Endothelial cell of umbilical vein (primary cell): ENCODE measurements around the gene NUSAP1. TPM values are rescaled to one million over a fixed set of nuclear protein-coding genes. Genes with fewer than 3 reads are reported as not detected.

Experiments used
- BruUV-seq: library from RNA; stranded (reverse); fragments of 400-500 nt; replicated peaks from 2 replicates; lab custom pipeline; 2021; lab: Mats Ljungman, UMichigan
- CTCF ChIA-PET: fragments of 300-600, 350-600 bp; sonication (Branson Sonifier 250); formaldehyde crosslinking; loops from one replicate; lab custom pipeline; 2021; ENCODE audit warnings: antibody characterized with exemption, inconsistent platforms; lab: Charles Lee
- POLR2A ChIA-PET: fragments of 300-600, 350-600 bp; sonication (Branson Sonifier 250); formaldehyde crosslinking; loops from one replicate; lab custom pipeline; 2021; ENCODE audit warnings: antibody characterized with exemption, inconsistent platforms; lab: Charles Lee
- DNase-seq: peaks from one replicate; pipeline ENCODE4 v3.0.0-alpha.2; 2011; ENCODE audit warnings: low read depth, low spot score
- FAIRE-seq: peaks from 2 replicates; lab custom pipeline; 2011; peaks lifted over from hg19 to GRCh38; lab: Jason Lieb, UNC
- H2AFZ ChIP-seq: 2 replicates; pipeline ENCODE4 v1.6.0; 2012; ENCODE audit warnings: low read depth, low read length, control low read depth, inconsistent platforms
- H3K27ac ChIP-seq: 2 replicates; pipeline ENCODE4 v1.5.1; 2011; ENCODE audit warnings: low read depth, mild to moderate bottlenecking, control low read depth, low read length, moderate library complexity; ENCODE audit not compliant: insufficient read depth
- H3K27me3 ChIP-seq, 2 experiments: 2 replicates each; pipeline versions ENCODE4 v1.6.0 to v1.6.1; 2011; ENCODE audit warnings: low read length in 2 of 2, mixed read lengths in 1 of 2; ENCODE audit not compliant: control insufficient read depth in 2 of 2, insufficient read depth in 2 of 2
- H3K36me3 ChIP-seq, 2 experiments: 2 replicates in 1 of 2; 3 replicates in 1 of 2; pipeline ENCODE4 v1.5.1; 2011; ENCODE audit warnings: low read length in 2 of 2, mild to moderate bottlenecking in 1 of 2, moderate library complexity in 1 of 2; ENCODE audit not compliant: control insufficient read depth in 2 of 2, insufficient read depth in 2 of 2; ENCODE audit errors: extremely low read depth in 1 of 2
- H3K4me1 ChIP-seq: 3 replicates; pipeline ENCODE4 v1.5.1; 2011; ENCODE audit warnings: mild to moderate bottlenecking, low read length; ENCODE audit not compliant: control insufficient read depth, insufficient read depth; ENCODE audit errors: extremely low read depth
- H3K4me2 ChIP-seq: 2 replicates; pipeline ENCODE4 v1.6.1; 2011; ENCODE audit warnings: low read length, control low read depth, mixed read lengths; ENCODE audit not compliant: insufficient read depth
- H3K4me3 ChIP-seq, 3 experiments: fragments of 200-600 bp in 1 of 3; sonication (generic), shearing (Covaris generic) in 1 of 3; replicated peaks in 1 of 3; 2 replicates each; pipeline ENCODE4 v1.5.1; 2011 to 2016; ENCODE audit warnings: control low read depth in 3 of 3, low read length in 3 of 3, mild to moderate bottlenecking in 2 of 3, inconsistent platforms in 1 of 3, low read depth in 1 of 3, moderate library complexity in 1 of 3; ENCODE audit not compliant: insufficient read depth in 1 of 3
- H3K79me2 ChIP-seq: 2 replicates; pipeline ENCODE4 v1.6.0; 2012; ENCODE audit warnings: low read length, inconsistent platforms; ENCODE audit not compliant: control insufficient read depth, insufficient read depth
- H3K9ac ChIP-seq: replicated peaks from 2 replicates; pipeline ENCODE3; 2011; ENCODE audit warnings: low read length, control low read depth; ENCODE audit not compliant: insufficient read depth; ENCODE audit errors: extremely low read depth
- H3K9me1 ChIP-seq: replicated peaks from 3 replicates; pipeline ENCODE4 v1.6.0; 2011; ENCODE audit warnings: mild to moderate bottlenecking, low read length; ENCODE audit not compliant: control insufficient read depth, insufficient read depth; ENCODE audit errors: extremely low read depth
- H3K9me3 ChIP-seq: replicated peaks from 2 replicates; pipeline ENCODE4 v1.5.1; 2012; ENCODE audit warnings: low read length, inconsistent platforms; ENCODE audit not compliant: control insufficient read depth, insufficient read depth
- H4K20me1 ChIP-seq: replicated peaks from 2 replicates; pipeline ENCODE3; 2011; ENCODE audit warnings: mild to moderate bottlenecking, low read length; ENCODE audit not compliant: control insufficient read depth, insufficient read depth; ENCODE audit errors: extremely low read depth
- EZH2 ChIP-seq: IDR thresholded peaks from 2 replicates; pipeline ENCODE4 v1.6.1; 2012; ENCODE audit warnings: borderline replicate concordance, low read depth, mild to moderate bottlenecking, moderate library complexity, low read length, inconsistent platforms; ENCODE audit not compliant: severe bottlenecking
- FOS ChIP-seq: IDR thresholded peaks from 2 replicates; pipeline ENCODE4 v1.6.1; 2011; ENCODE audit warnings: mild to moderate bottlenecking, low read length, moderate library complexity, borderline replicate concordance; ENCODE audit not compliant: insufficient read depth
- GATA2 ChIP-seq: IDR thresholded peaks from 2 replicates; pipeline ENCODE4 v1.7.0; 2011; ENCODE audit warnings: low read depth, mild to moderate bottlenecking, moderate library complexity, mixed read lengths, low read length; ENCODE audit not compliant: insufficient read length, insufficient read depth
- JUN ChIP-seq: IDR thresholded peaks from 2 replicates; pipeline ENCODE4 v1.6.1; 2011; ENCODE audit warnings: borderline replicate concordance, low read depth; ENCODE audit not compliant: insufficient read length, insufficient read depth
- MYC ChIP-seq: IDR thresholded peaks from one replicate; pipeline ENCODE4 v1.6.1; 2011; ENCODE audit warnings: mild to moderate bottlenecking, low read depth, low read length
- POLR2A ChIP-seq: IDR thresholded peaks from 2 replicates; pipeline ENCODE4 v1.6.1; 2012; ENCODE audit warnings: low read depth, mild to moderate bottlenecking, control low read depth, low read length
- POLR2AphosphoS5 ChIP-seq: IDR thresholded peaks from 2 replicates; pipeline ENCODE4 v1.6.1; 2012; ENCODE audit warnings: low read depth, mild to moderate bottlenecking, control low read depth, low read length, moderate library complexity; ENCODE audit not compliant: insufficient read depth
- dilution Hi-C: fragments of 300-500 bp; cut with MboI; formaldehyde crosslinking; loops from one replicate; pipeline ENCODE4 v1.15.0; 2019; ENCODE audit warnings: low sequenced_read_pairs; ENCODE audit not compliant: extremely low pct_ligation_motif_present
- intact Hi-C: fragments of 100-400 bp; cut with micrococcal nuclease; formaldehyde crosslinking; loops from one replicate; pipeline ENCODE4 v1.10.0; 2022
- polyA plus RNA-seq, 4 experiments: library from polyadenylated mRNA; depleted of rRNA in 3 of 4; stranded (reverse) in 3 of 4; unstranded in 1 of 4; fragments of >200 nt; gene quantifications; 2 replicates each; pipeline versions ENCODE4 v1.2.1 to v1.2.3, GENCODE V29; 2011 to 2012; ENCODE audit warnings: missing spikeins in 1 of 4
- total RNA-seq: library from RNA; stranded (reverse); gene quantifications from 2 replicates; pipeline ENCODE4 v1.2.3, GENCODE V29; 2021
- TF ChIP-seq, protein P1 (sequence below): IDR thresholded peaks from 2 replicates; pipeline ENCODE4 v1.6.1; 2011; ENCODE audit not compliant: insufficient read depth, insufficient read length
- TF ChIP-seq, protein P2 (sequence below), 2 donors: IDR thresholded peaks; 1 replicate in 1 of 2; 2 replicates in 1 of 2; pipeline ENCODE4 v1.5.1; 2011; ENCODE audit warnings: low read length in 2 of 2, mild to moderate bottlenecking in 2 of 2, moderate library complexity in 2 of 2, control low read depth in 1 of 2, inconsistent platforms in 1 of 2, low read depth in 1 of 2; ENCODE audit not compliant: insufficient read depth in 1 of 2; ENCODE audit errors: extremely low read depth in 1 of 2

The NUSAP1 gene
- total and polyA plus RNA-seq, 2 donors (not counting 3 experiments of a cell fraction or from before 2014, with no cell fraction given), result 43.0 to 109 TPM

DNA sequence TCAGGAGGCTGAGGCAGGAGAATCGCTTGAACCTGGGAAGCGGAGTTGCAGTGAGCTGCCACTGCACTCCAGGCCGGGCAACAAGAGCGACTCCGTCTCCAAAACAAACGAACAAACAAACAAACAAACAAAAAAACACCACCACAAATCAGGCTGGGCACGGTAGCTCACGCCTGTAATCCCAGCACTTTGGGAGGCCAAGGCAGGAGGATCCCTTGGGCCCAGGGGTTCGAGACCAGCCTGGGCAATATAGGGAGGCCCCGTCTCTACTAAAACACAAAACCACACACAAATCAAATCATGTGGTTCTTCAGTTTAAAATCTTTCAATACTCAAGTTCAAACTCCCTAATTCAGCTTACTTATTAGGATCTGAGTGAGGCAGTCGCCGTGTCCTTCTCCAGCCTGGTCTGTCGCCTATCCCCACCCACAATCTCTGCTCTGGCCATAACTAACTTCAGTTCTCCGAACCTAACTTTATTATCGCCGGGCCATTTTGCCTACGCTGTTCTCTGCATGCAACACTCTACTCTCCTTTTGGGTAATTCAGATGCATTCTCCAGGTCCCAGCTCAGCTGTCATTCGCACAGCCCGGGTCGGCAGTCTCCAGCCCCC lies 83.6 kb downstream of the NUSAP1 start:
- Histone ChIP-seq H3K9me3 (no peaks in the 10 kb centered on the region), H3K27me3 (no peaks in the 10 kb centered on the region), H3K27ac (peak overlapping the region; percentile 48), H4K20me1 (peaks cover 9% of the 10 kb centered on the region), H3K79me2 (peaks cover 47% of the 10 kb centered on the region), H2AFZ (peak overlapping the region; percentile 95), H3K36me3 (no peaks in the 10 kb centered on the region), H3K9ac (peak overlapping the region; percentile 77), H3K4me1 (peaks cover 15% of the 10 kb centered on the region), H3K9me1 (no peaks in the 10 kb centered on the region), H3K4me3 (peak overlapping the region; percentile 82 to 98 (median 92)), H3K4me2 (peak overlapping the region; percentile 83)
- intact Hi-C loops (no loop called here), dilution Hi-C loops (no loop called here)
- ChIA-PET POLR2A (interaction anchor here (0.6 kb wide), 1 partner anchor 127 kb away, joined by 3 read pairs; no protein-coding TSS in a partner anchor), CTCF (interaction anchor here (1.1 kb wide), 1 partner anchor 50 kb away, joined by 3 read pairs; no protein-coding TSS in a partner anchor)
- TF ChIP-seq, protein P1, sequence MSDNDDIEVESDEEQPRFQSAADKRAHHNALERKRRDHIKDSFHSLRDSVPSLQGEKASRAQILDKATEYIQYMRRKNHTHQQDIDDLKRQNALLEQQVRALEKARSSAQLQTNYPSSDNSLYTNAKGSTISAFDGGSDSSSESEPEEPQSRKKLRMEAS, result no peak
- TF ChIP-seq, protein P2, sequence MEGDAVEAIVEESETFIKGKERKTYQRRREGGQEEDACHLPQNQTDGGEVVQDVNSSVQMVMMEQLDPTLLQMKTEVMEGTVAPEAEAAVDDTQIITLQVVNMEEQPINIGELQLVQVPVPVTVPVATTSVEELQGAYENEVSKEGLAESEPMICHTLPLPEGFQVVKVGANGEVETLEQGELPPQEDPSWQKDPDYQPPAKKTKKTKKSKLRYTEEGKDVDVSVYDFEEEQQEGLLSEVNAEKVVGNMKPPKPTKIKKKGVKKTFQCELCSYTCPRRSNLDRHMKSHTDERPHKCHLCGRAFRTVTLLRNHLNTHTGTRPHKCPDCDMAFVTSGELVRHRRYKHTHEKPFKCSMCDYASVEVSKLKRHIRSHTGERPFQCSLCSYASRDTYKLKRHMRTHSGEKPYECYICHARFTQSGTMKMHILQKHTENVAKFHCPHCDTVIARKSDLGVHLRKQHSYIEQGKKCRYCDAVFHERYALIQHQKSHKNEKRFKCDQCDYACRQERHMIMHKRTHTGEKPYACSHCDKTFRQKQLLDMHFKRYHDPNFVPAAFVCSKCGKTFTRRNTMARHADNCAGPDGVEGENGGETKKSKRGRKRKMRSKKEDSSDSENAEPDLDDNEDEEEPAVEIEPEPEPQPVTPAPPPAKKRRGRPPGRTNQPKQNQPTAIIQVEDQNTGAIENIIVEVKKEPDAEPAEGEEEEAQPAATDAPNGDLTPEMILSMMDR (IDR thresholded peaks at IDR 0.05; ENCODE audit: extremely low read depth in 1 of 2, insufficient read depth in 1 of 2, low read depth in 1 of 2, low read length in 2 of 2), result no peak
- TF ChIP-seq JUN (no peak), POLR2A (no peak), POLR2AphosphoS5 (no peak), FOS (no peak), GATA2 (no peak), EZH2 (no peak), MYC (no peak)
- DNase-seq (no peak), FAIRE-seq (no peak)
- BruUV-seq, result TSS peak; percentile 83
